ENCODE data around the gene SLC9A5. TPM values are rescaled to one million over a fixed set of nuclear protein-coding genes. Genes with fewer than 3 reads are reported as not detected.

SLC9A5 gene
- total RNA-seq, 2 donors from 2014 or later: 7.6 to 7.9 TPM

DNA sequence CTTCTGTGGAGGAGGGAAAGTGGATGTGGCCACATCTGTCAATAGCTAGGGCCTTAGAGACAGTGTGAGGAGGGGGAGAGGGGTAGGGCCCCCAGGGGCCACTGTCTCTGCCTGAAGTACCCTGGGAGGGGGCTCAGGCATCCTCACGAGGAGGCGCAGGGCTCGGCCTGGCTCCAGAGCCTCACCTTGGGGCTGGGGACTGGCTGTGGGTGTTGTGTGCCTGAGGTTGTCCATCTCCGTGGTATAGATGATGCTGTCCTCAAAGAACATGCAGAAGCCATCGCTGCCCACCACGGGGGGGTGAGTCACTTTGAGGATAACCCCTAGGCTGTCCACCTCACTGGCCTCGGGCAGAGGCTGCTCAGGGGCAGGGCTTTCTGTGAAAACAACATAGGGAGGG is 42.7 kb downstream of the SLC9A5 start:
- Mint-ChIP-seq H3K27ac (no peak overlapping the region), H3K9me3 (no peaks in the 10 kb centered on the region), H3K27me3 (ENCODE audit: low read depth) (no peaks in the 10 kb centered on the region), H3K36me3 (ENCODE audit: insufficient read depth in 2 of 2) (peaks cover 0 to 2% of the 10 kb centered on the region in 2 donors), H3K4me3 (no peak overlapping the region), H3K4me1 (ENCODE audit: low read depth) (peaks cover 17% of the 10 kb centered on the region)
- DNase-seq: no peak
- no peak for ATAC-seq (replicated peaks in 1 of 2)

DNA sequence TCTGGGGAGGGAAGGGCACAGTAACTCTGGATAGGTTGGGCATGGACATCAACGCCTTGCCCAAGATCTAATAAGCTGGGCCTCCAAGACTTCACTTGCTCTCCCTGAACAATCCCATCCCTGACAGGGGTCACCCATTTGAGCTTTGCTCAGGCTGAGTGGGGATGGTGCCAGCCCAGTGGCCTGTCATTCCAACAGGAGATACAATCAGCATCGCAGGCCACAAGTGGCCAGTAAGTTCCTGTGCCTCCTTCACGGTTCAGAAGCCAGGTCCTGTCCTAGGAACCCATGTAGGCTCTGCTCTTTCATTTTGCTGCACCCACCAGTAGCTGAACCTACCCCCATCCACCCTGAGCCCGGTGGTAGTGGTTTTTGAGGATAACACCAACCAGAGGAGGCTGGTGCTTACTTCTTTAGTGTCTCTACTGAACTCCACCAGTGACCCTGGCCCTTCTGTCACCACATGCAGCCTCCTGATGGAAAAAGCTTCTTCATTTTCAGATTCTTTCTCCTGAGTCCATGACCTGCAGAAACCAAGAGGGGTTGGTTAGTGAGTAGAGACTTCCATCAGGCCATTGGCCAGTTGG is 45.5 kb downstream of the SLC9A5 start:
- DNase-seq (no peak), ATAC-seq (replicated peaks in 1 of 2) (no peak)
- H3K27me3 Mint-ChIP-seq (ENCODE audit: low read depth): no peaks in the 10 kb centered on the region
- H3K36me3 Mint-ChIP-seq (ENCODE audit: insufficient read depth in 2 of 2): peaks cover 0 to 2% of the 10 kb centered on the region in 2 donors
- no peak overlapping the region for H3K4me3 Mint-ChIP-seq
- H3K9me3 Mint-ChIP-seq: no peaks in the 10 kb centered on the region
- H3K4me1 Mint-ChIP-seq (ENCODE audit: low read depth): peaks cover 16% of the 10 kb centered on the region
- no peak overlapping the region for H3K27ac Mint-ChIP-seq

DNA sequence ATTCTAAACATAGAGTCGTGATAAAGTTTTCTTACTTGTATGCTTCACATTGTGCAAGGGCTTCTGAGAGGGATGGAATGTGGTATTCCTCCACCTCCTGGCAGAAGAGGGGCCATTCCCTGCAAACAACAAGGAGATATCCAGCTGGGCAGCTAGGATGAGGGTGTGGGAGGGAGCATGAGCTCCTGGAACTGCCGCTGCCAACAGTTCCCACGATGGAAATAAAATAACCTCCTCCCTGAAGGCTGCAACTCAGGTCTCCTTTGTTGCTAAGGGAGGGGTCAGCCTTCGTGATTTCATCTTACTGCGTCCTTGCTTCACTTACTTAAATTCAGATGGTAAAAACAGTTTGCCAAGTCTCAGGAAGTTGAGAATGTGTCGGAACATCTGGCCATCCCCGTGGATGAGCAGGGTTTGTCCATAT is 46.2 kb downstream of the SLC9A5 start:
- H3K36me3 Mint-ChIP-seq (ENCODE audit: insufficient read depth in 2 of 2): peaks cover 0 to 2% of the 10 kb centered on the region in 2 donors
- H3K4me1 Mint-ChIP-seq (ENCODE audit: low read depth): peaks cover 9% of the 10 kb centered on the region
- H3K9me3 Mint-ChIP-seq: no peaks in the 10 kb centered on the region
- no peak overlapping the region for H3K4me3 Mint-ChIP-seq
- no peaks in the 10 kb centered on the region for H3K27me3 Mint-ChIP-seq (ENCODE audit: low read depth)
- no peak for DNase-seq
- no peak overlapping the region for H3K27ac Mint-ChIP-seq
- ATAC-seq (replicated peaks in 1 of 2): no peak

DNA sequence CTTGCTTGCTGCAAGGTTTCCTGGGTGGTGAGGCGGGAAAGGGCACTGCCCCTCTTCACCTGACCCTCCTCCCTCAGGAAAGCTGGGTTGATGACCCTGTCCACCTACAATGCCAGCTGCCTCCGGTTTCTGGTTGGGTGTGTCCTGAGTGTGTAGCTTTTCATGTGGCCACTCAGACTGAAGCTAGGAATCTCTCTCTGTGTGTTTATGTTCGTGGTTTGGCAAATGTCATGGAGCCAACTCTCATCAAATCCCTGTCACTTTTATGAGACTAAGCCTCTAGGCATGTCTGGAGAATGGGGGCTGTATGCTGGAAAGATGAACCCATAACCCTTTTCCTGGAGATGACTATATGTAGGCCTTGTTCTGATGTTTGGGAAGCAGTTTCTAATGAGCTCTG is 47.6 kb downstream of the SLC9A5 start:
- Mint-ChIP-seq H3K4me1 (ENCODE audit: low read depth) (no peaks in the 10 kb centered on the region), H3K27me3 (ENCODE audit: low read depth) (no peaks in the 10 kb centered on the region), H3K9me3 (no peaks in the 10 kb centered on the region), H3K4me3 (no peak overlapping the region), H3K36me3 (ENCODE audit: insufficient read depth in 2 of 2) (peaks cover 0 to 2% of the 10 kb centered on the region in 2 donors), H3K27ac (no peak overlapping the region)
- DNase-seq (no peak), ATAC-seq (replicated peaks in 1 of 2) (no peak)

DNA sequence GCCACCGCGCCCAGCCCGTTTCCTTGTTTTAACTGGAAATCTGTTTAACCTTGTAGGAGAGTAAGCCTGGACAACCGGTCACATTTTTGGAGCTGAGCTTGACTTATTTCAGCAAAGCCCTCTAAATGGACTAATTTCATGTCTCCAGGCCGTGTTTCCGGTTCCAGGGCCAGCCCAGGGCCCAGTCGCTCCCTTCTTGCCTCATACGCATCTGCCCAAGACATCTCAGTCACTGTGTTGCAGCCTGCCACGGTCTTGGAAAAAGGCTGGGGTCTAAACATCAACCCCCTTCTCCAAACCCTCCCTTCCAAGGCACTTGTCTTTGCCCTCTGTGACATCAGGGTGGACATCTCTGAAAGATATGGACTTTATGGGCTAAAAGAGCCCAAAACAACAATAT is 49.5 kb downstream of the SLC9A5 start:
- peaks cover 0 to 2% of the 10 kb centered on the region in 2 donors for H3K36me3 Mint-ChIP-seq (ENCODE audit: insufficient read depth in 2 of 2)
- no peaks in the 10 kb centered on the region for H3K27me3 Mint-ChIP-seq (ENCODE audit: low read depth)
- H3K27ac Mint-ChIP-seq: no peak overlapping the region
- ATAC-seq (replicated peaks in 1 of 2) (no peak), DNase-seq (no peak)
- H3K4me3 Mint-ChIP-seq: no peak overlapping the region
- no peaks in the 10 kb centered on the region for H3K9me3 Mint-ChIP-seq
- no peaks in the 10 kb centered on the region for H3K4me1 Mint-ChIP-seq (ENCODE audit: low read depth)

DNA sequence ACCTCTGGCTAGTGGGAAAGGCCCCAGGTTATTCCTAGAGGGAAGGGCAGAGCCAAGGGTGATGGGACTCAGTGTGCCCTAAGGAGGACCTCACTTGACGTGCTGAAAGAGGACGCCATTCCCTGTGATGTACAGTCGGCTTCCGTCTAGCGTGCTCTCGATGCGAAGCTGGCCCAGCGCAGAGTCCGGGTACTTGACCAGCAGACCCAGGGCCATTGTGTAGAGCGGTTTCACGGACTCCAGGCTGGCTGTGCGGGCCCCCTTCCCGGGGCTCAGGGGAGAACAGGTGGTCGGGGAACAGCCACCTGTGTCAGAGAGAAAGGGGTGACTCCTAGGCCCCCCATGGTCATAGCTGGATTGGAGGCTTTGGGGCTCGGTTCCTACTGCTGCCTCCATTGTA is 50.5 kb downstream of the SLC9A5 start:
- ATAC-seq (replicated peaks in 1 of 2) (no peak), DNase-seq (no peak)
- Mint-ChIP-seq H3K27ac (no peak overlapping the region), H3K4me3 (no peak overlapping the region), H3K9me3 (no peaks in the 10 kb centered on the region), H3K36me3 (ENCODE audit: insufficient read depth in 2 of 2) (no peaks in the 10 kb centered on the region), H3K27me3 (ENCODE audit: low read depth) (no peaks in the 10 kb centered on the region), H3K4me1 (ENCODE audit: low read depth) (no peaks in the 10 kb centered on the region)

DNA sequence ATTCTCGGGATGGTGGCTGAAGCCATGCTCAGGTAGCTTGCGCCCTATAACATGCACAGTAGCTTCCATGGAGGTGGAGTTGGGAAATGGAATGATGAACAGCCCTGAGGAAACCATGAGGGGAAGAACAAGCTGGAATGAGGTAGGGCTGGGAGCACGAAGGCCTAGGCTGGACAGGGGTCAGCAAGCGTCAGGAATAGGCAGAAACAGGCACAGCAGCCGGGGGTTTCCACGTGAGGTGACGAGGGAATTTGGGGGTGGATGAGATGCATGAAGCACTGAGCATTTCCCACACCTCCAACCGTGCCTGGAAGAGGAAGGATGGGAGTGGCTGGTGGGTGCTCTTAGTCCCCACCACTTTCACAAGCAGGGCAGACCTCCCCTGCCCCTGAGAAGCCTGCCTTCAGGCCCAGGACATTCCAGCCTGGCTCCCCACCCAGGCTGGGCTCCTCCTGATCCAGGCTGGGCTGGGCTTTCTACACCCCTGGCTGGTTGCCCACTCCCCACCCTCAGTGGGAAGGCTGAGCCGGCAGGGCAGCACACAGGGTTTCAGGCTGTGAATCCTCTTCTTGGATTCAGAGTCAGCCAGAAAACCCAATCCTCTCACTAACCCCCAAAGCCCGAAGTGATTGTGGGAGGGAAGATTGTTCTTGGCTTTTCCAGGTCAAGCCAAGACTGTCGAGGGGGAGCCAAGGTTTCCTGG is 52.5 kb downstream of the SLC9A5 start:
- H3K4me3 Mint-ChIP-seq: no peak overlapping the region
- H3K36me3 Mint-ChIP-seq (ENCODE audit: insufficient read depth in 2 of 2): no peaks in the 10 kb centered on the region
- no peaks in the 10 kb centered on the region for H3K9me3 Mint-ChIP-seq
- no peak overlapping the region for H3K27ac Mint-ChIP-seq
- no peak for DNase-seq
- H3K27me3 Mint-ChIP-seq (ENCODE audit: low read depth): no peaks in the 10 kb centered on the region
- H3K4me1 Mint-ChIP-seq (ENCODE audit: low read depth): peaks cover 8% of the 10 kb centered on the region
- no peak for ATAC-seq (replicated peaks in 1 of 2)

DNA sequence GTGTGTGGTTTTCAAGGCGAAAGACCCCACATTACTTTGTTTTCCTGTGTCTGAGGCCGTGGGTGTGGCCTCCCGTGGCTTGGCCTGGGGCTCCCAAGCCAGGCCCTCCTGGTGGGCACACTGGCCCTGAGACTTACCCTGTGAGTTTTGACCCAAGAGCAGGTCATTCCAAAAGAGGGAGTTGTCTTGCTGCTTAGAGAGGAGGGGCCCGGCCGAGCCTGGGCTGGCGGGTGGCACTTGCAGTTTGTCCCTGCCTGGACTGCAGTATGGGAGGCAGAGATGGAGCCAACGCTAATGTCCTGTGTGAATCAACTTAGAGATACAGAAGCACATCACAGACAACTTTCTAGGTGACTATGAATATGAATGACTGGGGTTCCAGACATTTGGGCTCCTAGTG is 53.3 kb downstream of the SLC9A5 start:
- Mint-ChIP-seq H3K9me3 (no peaks in the 10 kb centered on the region), H3K27me3 (ENCODE audit: low read depth) (no peaks in the 10 kb centered on the region), H3K4me1 (ENCODE audit: low read depth) (peaks cover 8% of the 10 kb centered on the region), H3K4me3 (no peak overlapping the region), H3K36me3 (ENCODE audit: insufficient read depth in 2 of 2) (no peaks in the 10 kb centered on the region), H3K27ac (no peak overlapping the region)
- ATAC-seq (replicated peaks in 1 of 2): no peak
- DNase-seq: no peak

DNA sequence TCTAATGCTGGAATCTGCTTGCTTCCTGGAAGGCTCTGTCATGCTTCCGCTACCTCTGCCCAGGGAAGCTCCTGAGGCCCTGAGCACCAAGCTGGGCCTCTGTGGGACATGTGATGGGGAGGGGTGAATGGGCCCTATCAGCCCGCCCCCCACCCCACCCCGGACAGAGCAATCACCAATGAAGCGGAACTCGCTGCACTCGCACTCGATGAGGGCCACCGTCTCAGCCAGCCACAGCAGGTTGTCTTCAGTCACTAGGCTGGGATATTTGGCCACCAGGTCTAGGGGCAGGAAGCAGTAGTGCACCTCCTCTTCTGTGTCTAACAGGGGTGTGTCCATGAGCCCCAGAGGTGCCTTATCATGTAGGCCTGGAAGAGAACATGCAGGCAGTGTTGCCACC is 54.2 kb downstream of the SLC9A5 start:
- no peaks in the 10 kb centered on the region for H3K36me3 Mint-ChIP-seq (ENCODE audit: insufficient read depth in 2 of 2)
- H3K4me3 Mint-ChIP-seq: no peak overlapping the region
- no peak for ATAC-seq (replicated peaks in 1 of 2)
- H3K4me1 Mint-ChIP-seq (ENCODE audit: low read depth): peaks cover 8% of the 10 kb centered on the region
- no peak for DNase-seq
- no peak overlapping the region for H3K27ac Mint-ChIP-seq
- no peaks in the 10 kb centered on the region for H3K27me3 Mint-ChIP-seq (ENCODE audit: low read depth)
- H3K9me3 Mint-ChIP-seq: no peaks in the 10 kb centered on the region

DNA sequence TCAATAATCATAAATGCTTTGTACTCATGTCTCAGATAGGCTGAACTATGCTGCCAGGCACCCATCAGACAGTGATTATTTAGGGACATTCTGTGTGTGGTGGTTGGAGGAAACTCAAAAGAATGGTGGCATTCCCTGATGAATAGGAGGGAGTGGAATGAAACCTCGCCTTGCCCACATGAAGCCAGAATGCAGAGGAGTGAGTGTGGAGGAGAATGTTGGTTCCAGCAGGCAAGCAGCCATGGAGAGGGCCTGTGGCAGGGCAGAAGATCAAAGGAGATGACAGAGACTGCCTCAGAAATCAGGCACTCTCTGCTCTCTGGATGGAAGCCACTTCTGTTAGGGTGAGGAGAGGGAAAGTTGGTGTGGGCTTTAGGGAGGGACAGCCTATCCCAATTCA is 55.2 kb downstream of the SLC9A5 start:
- Mint-ChIP-seq H3K4me3 (no peak overlapping the region), H3K27ac (no peak overlapping the region), H3K36me3 (ENCODE audit: insufficient read depth in 2 of 2) (no peaks in the 10 kb centered on the region), H3K4me1 (ENCODE audit: low read depth) (peaks cover 18% of the 10 kb centered on the region), H3K27me3 (ENCODE audit: low read depth) (no peaks in the 10 kb centered on the region), H3K9me3 (no peaks in the 10 kb centered on the region)
- no peak for ATAC-seq (replicated peaks in 1 of 2)
- no peak for DNase-seq

DNA sequence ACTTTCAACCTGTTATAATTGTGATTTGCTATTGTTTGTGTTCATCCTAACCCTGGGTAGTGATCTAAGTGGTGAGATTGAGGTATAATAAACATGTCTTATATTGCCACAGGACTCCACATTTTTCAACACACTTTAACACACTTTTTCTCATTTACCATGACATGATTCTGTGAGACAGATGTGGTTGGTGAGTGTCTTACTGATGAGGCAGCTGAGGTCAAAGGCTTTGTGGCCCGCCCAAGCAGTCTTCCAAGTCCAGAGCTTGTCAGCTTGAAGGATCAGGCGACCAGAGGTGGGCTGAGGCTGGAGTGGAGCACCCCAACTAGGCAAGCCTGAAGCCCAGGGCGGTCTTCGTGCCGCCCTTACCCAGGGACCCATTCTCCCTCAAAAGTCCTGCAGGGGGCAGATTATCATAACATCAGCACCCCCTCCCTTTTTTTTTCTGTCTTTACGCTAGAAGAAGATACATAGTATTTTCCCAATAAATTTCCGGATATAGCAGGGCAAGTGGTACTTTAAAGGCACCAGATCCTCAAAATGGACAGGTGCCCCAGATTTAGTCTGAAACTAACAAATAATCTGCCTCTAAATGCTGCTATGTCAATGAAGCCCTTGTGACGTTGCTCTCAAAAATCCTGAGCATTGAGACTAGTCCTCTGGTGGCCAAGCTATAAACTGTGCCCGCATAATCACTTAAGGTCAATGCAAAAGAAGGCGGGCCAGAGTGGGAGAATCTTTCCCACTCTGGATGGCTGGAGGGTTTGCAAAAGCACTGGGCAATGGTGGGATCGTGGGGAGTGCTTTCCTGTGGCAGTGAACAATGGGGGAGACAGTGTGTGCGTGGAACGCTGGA is 56.7 kb downstream of the SLC9A5 start:
- no peaks in the 10 kb centered on the region for H3K9me3 Mint-ChIP-seq
- H3K27ac Mint-ChIP-seq: no peak overlapping the region
- no peak overlapping the region for H3K4me3 Mint-ChIP-seq
- H3K27me3 Mint-ChIP-seq (ENCODE audit: low read depth): no peaks in the 10 kb centered on the region
- peaks cover 32% of the 10 kb centered on the region for H3K4me1 Mint-ChIP-seq (ENCODE audit: low read depth)
- H3K36me3 Mint-ChIP-seq (ENCODE audit: insufficient read depth in 2 of 2): peaks cover 0 to 2% of the 10 kb centered on the region in 2 donors
- DNase-seq: no peak
- no peak for ATAC-seq (replicated peaks in 1 of 2)

DNA sequence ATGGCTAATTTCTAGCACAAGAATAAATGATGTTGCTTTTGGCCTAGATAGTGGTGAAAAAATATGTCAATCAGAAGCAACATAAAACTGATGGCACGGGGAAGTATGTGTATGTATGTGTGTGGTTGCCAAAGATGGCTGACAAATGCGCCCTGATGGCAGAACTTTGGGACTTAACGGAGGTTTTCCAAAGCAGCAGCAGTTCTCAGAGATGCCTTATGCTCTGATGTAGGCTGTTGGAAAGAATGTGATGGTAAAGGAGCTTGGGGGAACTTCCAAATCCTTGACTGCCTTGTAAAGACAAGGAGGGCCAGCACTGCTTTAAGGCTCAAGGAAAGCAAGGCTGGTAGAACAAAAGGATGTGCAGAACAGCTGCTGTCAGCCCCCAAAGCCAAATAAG is 61.8 kb downstream of the SLC9A5 start:
- Mint-ChIP-seq H3K36me3 (ENCODE audit: insufficient read depth in 2 of 2) (peaks cover 0 to 2% of the 10 kb centered on the region in 2 donors), H3K27me3 (ENCODE audit: low read depth) (no peaks in the 10 kb centered on the region), H3K4me3 (peak overlapping the region; percentile 5 to 49), H3K27ac (peak overlapping the region; percentile 95), H3K9me3 (no peaks in the 10 kb centered on the region), H3K4me1 (ENCODE audit: low read depth) (peaks cover 62% of the 10 kb centered on the region)
- no peak for ATAC-seq (replicated peaks in 1 of 2)
- DNase-seq: no peak

Data from activated T-cell treated with anti-CD3 and anti-CD28 coated beads, Interleukin-2, amount 50 U/mL, for 72 hours (primary cell).